HG03521 (cell line): ENCODE measurements around the gene CHIT1.
"Not testable (repeated sequence)": the region's sequence is repeated elsewhere in the genome, so short reads cannot be mapped to it uniquely, and the experiment has no call there.

ENCODE experiments used
- ATAC-seq: cut with Tn5 transposase; IDR thresholded peaks from one replicate; pipeline ENCODE4 v1.9.1; 2021; ENCODE audit warnings: mild to moderate bottlenecking, moderate library complexity; ENCODE audit not compliant: unreplicated experiment

CHIT1 gene

DNA sequence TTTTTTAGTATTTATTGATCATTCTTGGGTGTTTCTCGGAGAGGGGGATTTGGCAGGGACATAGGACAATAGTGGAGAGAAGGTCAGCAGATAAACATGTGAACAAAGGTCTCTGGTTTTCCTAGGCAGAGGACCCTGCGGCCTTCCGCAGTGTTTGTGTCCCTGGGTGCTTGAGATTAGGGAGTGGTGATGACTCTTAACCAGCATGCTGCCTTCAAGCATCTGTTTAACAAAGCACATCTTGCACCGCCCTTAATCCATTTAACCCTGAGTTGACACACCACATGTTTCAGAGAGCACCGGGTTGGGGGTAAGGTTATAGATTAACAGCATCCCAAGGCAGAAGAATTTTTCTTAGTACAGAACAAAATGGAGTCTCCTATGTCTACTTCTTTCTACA is 36.7 kb upstream of the CHIT1 start:
- not testable (repeated sequence) for ATAC-seq

DNA sequence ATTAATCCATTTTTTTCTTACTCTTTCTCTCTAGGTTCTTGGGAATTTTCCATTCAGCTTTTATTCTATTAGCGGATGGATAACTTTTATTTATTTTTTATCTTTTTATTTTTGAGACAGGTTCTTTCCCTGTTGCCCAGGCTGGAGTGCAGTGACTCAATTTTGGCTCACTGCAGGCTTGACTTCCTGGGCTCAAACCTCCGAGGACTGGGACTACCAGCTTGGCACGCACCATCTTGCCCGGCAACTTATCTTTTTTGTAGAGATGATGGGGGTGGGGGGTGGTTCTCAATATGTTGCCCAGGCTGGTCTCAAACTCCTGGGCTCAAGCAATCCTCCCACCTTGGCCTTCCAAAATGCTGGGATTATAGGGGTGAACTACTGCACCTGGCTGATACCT is 36.1 kb upstream of the CHIT1 start:
- no peak for ATAC-seq

DNA sequence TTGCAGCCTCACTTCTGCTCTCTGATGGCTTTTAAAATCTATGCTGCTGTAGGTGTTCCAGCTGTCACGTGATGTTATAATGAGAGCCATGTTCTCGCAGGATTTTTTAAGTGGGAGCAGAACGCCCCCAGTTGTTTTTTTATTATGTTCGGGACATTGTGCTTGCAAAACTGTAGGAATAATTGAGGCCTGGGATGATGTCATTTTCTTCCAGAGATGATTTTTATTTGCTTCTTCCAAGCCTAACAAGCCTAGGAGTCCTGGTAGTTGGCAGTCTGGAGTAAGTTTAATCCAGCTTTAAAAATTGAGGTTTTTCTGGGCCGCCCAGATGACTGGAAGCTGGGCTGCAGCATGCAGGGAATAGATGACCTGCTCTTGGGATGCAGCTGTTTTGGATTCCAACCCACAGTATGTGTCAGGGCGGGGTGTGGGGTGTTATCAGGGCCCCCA is 34.6 kb upstream of the CHIT1 start:
- no peak for ATAC-seq

DNA sequence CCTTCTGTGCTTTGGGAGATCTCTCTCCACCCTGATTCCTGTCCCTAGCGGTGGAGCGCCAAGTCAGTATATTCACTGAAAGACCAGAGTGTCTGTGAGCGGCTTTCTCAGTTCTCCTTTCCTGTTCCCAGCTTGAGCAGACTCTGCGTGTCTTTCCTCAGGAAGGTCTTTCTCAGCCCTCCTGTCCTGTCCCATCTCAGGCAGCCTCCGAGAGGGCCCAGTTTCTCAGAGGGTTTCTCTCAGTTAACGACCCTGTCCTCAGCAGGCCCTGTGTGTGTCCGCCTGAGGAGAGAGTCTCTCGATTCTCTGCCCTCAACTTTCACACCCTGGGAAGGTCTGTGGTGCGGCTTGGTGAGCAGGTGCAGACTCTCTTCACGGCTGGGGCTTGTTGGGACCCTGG is 34.0 kb upstream of the CHIT1 start:
- ATAC-seq: no peak

DNA sequence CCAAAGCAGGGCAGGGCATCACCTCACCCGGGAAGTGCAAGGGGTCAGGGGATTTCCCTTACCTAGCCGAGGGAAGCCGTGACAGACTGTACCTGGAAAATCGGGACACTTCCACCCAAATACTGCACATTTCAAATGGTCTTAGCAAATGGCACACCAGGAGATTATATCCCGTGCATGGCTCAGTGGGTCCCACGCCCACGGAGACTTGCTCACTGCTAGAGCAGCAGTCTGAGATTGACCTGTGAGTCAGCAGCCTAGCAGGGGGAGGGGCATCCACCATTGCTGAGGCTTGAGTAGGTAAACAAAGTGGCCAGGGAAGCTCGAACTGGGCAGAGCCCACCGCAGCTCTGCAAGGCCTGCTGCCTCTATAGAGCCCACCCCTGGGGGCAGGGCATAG is 27.2 kb upstream of the CHIT1 start:
- not testable (repeated sequence) for ATAC-seq

DNA sequence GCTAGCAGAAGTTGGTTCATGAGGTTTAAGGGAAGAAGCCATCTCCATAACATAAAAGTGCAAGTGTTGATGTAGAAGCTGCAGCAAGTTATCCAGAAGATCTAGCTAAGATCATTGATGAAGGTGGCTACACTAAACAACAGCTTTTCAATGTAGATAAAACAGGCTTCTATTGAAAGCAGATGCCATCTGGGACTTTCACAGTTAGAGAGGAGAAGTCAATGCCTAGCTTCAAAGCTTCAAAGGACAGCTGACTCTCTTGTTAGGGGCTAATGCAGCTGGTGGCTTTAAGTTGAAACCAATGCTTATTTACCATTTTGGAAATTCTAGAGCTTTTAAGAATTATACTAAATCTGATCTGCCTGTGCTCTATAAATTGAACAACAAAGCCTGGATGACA is 25.3 kb upstream of the CHIT1 start:
- not testable (repeated sequence) for ATAC-seq

DNA sequence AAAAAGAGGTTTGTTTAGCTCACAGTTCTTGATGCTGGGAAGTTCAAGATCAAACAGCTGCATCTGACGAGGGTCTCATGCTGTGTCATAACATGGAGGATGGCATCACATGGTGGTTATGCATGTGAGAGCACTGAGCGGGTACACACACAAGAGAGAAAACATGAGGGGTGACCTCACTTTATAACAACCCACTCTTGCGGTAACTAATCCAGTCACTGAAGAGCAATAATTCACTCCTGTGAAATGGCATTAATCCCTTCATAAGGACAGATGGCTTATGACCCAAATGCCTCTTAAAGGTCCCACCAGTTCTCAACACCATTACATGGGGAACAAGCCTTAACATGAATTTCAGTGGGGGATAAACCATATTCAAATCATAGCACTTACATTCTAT is 23.2 kb upstream of the CHIT1 start:
- no peak for ATAC-seq

DNA sequence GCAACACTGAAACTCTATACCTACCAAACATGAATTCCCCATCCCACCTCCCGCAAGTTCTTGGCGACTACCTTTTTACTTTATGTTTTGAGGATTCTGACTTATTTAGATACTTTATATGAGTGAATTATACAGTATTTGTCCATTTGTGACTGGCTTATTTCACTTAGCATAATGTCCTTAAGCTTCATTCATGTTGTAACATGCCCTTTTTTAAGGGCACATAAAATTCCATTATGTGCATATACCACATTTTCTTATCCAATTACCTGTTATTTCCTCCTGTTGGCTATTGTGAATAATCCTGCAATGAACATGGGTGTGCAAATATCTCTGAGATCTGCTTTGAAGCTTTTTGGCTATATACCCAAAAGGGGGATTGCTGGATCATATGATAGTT is 22.0 kb upstream of the CHIT1 start:
- ATAC-seq: no peak

DNA sequence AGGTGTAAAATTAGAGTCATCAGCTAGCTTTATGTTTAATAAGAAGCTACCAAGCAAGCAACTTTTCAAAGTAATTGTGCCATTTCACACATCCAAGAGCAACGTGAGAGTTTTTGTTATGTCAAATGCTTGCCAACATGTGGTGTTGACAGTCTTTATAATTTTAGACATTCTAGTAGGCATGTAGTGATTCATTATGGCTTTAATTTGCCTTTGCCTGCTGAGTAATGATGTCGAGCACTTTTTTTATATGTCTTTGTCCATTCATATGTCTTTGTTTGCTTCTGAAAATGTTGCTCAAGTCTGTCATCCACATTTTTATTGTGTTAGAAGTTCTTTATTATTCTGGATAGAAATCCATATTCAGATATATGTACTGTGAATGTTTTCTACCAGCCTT is 21.4 kb upstream of the CHIT1 start:
- no peak for ATAC-seq

DNA sequence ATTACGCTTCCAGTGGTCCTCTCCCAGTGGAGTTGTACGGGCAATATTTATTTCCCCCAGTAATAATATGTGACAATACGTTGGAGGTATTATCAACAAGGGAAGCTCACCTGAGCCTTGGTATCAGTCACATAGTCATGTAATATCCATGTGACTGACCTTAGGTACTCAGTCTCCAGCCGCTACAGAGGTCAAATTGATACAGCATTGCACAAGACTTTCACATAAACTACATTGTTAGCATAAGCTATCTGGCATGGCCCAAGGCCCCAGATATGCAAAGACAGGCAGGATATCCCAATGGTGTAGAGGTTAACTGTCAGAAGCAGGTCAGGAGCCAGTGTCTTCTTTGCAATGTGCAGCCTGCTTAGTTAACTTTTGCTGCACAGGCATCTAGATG is 15.3 kb upstream of the CHIT1 start:
- ATAC-seq: no peak

DNA sequence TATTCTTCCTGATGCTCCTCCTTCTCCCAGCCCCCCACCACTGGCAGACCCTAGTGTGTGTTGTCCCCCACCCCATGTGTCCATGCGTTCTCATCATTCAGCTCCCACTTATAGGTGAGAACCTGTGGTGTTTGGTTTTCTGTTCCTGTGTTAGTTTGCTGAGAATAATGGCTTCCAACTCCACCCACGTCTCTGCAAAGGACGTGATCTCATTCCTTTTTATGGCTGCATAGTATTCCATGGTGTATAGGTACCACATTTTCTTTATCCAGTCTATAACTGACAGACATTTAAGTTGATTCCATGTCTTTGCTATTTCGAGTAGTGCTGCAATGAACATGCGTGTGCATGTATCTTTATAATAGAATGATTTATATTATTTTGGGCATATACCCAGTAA is 12.2 kb upstream of the CHIT1 start:
- not testable (repeated sequence) for ATAC-seq

DNA sequence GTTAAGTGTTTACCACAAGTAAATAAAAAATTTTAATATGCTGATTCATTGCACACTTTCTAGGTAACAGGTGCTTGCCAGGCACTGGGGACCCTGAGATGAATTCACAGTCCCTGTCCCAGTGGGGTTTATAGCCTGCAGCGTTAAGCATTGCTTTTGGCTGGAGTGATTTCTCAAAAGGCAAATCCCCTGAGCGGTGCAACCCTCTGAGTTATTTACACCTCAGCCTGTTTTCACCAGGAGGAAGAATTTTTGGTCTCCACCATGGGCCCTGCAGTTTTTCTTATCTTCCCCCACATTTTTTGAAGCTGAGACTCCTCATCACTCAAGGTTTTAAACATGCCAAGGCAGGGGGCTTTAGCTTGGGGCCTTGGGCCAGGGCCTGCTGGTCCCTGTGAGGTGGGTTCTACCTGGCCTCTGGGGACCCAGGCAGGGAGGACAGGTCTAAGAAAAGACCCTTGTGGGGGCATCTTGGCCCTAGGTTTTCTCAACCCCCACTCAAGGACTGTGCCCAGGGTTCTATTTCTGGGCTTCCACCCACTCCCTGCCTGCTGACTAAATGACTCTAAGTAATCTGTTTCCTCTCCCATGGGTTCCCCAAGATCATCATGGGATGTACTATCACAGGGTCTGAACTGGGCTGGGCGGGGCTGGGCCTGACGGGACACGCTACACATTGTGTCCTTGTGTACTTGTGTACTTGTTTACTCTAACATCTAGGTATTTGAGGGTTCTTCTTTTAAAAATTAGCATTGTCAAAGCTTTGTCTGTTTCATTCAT is 10.2 kb upstream of the CHIT1 start:
- ATAC-seq: no peak

DNA sequence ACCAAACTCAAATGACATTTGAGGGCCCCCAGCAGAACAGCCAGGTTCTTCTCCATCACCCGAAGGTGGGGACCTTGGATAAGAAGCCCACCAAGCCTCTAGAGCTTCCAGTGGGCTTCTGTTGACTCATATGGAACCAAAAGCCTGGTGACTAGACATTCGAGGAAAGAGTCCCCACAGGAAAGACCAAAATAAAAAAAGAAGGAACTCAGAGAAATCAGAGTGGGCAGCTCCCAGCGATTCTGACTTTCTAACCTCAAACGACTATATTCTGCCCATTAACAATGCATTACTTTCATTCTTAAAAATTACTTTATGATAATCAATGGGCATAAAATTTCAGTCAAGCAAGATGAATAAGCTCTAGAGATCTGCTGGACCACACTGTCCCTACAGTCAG is 9.6 kb upstream of the CHIT1 start:
- no peak for ATAC-seq

DNA sequence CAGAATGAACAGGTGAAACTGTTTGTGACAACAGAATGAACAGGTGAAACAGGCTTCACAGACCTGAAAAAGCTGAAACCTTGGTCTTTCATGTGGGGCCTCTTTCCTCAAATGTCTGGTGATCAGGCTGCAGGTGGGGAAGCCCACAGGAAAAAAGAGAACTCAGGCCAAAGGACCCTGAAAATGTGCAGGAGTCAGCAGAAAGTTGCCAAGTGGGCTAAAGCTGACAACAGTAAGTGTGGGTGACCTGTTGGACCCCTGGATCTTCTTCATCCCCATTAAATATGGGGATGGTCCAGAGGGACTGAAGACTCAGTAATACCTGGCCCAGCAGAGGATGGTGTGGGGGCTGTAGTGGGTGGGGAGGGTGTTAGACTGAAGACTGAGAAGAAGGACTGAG is 9.1 kb upstream of the CHIT1 start:
- no peak for ATAC-seq

DNA sequence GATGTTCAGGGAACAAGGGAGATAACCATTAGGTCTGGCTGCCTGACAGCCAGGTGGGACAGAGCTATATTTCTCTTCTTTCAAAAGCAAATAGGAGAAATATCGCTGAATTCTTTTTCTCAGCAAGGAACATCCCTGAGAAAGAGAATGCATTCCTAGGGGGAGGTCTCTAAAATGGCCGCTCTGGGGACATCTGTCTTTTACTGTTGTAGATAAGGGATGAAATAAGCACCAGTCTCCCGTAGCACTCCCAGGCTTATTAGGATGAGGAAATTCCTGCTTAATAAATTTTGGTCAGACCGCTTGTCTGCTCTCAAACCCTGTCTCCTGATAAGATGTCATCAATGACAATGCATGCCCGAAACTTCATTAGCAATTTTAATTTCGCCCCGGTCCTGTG is 5.4 kb upstream of the CHIT1 start:
- ATAC-seq: not testable (repeated sequence)

DNA sequence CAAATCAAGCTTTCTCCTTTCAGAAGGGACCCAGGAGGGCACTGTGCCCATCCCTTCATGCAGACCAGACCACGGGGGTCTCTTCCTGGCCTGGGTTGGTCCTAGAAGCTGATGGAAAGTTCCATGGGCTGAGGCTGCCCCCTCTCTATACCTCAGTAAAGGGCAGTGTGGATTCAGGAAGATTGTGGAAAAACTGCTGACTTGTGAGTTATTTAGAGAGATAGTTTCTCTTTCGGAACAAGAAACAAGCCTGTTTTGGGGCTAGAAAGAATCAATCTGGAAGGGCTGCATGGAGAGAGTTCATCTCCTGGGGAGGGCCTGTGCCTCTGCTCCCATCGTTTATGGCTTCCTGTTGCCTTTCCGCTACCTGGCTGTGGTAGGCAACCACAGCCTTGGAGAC is 803 bp downstream of the CHIT1 start:
- ATAC-seq: no peak

DNA sequence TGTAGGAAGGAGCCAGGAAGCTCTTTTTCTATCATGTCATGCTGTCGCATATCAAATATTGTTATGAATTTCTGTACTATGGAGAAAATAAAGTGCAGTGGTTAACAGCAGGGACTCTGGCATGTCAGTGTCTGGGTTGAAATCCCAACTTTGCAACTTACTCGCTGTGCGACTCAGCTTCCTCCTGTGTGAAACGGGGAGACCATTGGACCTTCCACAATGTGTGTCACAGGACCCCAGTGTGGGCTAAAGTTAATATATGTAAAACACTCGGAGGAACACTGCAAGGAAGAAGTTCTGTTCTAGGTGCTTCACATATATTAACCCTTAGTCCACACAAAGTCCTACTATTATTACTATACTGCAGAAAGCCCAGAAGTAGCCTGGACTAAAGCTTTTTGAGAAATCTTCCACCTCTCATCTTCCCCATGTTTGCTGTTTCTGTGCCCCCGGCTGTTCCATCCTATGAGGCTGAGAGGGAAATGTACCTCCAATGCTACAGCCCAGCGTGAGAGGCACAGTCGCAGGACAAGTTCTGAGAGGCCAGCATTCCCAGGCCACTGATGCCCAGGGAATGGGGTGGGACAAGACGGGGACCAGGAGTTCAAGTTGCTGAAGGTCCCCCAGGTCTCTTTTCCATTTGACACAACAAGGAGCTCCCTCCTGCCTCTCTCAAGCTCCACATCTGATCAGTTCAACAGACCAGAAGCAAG is 1.9 kb downstream of the CHIT1 start:
- ATAC-seq: no peak

DNA sequence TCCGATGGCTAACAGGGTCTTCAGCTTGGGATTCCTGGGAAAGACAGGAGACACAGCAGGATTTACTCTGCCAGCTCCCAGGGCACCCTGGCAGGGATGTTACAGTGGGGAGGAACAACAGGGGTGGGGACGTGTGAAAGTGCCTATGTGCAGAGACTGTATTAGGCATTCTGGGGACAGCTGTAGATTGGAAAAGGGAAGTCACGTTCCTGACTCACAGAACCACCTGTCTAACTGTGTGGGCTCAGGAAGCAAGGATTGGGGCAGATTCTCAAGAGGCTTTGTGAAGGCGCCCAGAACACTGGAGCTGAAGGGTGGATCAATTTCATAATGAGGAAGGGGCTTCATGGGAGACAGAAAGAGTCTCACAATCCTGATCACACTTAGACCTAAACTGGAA is 4.4 kb downstream of the CHIT1 start:
- no peak for ATAC-seq

DNA sequence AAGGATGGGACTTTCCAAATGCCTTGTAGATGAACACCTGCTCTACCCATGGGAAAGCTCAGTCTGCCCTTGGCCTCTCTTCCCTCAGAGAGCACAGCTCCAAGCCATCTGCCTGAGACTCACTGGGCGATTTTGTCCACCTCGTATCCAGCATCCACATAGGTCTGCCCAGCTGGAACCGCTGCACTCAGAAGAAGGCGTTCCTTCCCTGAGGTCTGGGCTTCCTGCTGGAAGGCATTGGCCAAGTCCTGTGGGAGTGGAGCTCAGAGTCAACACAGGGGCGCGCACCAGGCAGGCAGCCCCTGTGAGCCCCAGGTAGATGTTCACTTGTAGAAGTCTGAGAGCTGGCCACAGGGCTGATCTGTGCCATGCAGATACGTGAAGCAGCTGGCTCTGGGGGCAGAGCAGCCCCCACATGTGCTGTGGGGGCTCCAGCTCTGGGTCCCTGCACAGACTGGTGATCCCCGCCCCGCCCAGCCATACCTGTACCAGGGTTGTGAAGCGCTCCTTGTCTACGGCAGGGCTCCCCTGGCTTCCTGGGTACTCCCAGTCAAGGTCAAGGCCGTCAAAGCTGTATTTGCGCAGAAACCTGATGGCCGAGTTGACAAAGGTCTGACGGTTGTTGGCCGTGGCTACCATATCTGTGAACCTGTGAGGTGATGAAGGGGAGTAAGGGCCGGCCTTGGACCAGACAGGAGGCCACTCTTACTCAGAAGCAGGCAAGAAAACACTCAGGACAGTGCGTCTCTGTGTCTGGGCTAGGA is 6.3 kb downstream of the CHIT1 start:
- no peak for ATAC-seq

DNA sequence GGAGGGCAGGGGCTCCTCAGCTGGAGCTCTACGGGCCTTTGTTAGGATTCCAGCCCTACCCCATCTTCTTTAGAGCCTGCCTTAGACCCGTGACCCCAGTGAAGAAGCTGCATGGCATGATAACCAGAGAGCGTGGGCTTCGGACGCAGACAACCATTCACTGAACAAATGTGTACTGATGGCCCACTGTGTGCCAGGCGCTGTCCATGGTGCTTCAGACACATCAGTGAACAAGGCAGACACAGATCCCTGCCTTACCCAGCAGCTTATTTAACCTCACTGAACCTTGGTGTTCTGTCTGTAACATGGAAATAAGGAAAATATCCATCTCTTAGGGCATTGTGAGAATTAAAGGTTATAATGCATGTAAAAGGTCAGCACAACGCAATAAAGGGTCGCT is 9.5 kb downstream of the CHIT1 start:
- ATAC-seq: no peak

DNA sequence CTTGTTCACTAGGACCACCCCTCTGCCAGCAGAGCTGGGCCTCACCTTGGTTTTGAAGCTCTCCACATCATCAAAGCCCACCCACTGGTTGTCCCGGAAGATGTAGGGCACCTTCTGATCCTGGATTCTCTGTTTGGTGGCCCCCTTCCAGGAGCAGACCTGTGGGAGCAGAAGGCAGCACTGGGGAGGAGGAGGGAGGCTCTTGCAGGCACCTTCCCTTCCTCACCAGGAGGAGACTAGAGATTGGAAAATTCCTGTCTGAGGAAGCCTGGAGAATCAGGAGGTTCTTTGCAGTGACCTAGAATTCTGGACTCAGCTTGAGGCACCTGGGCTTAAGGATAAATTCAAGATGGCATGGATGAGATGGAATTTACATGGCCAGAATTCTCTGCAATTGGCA is 10.3 kb downstream of the CHIT1 start:
- no peak for ATAC-seq

DNA sequence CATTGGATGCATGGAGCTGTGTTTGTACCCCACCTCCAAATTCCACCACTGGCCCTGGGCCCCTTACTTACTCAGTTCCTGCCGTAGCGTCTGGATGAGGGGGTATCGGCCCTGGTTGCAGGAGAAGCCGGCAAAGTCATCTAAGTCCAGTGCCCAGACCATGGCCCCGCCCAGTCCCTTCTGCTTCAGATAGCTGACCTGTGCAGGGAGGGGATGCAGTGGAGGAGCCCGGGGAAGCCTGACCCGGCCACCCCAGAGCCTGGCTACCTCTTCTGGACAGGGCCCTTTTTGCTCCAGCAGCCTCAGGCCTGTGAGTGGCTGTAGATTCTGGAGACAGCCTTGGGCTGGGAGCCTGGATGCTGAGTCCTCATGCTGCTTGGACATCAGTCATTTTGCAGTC is 11.8 kb downstream of the CHIT1 start:
- no peak for ATAC-seq
